K562 (cell line): ENCODE data around the gene SF3B1. TPM values are rescaled to one million over a fixed set of nuclear protein-coding genes. Genes with fewer than 3 reads are reported as not detected.

ENCODE experiments used
- ATAC-seq: fragments of 200-7000 bp; cut with Tn5 transposase; 3 replicates; pipeline ENCODE4 v1.9.1; 2020; ENCODE audit warnings: moderate library complexity
- BruUV-seq: library from RNA; stranded (reverse); fragments of 400-500 nt; replicated peaks from 2 replicates; lab custom pipeline; 2021; lab: Mats Ljungman, UMichigan
- CTCF ChIA-PET: fragments of 300-600 bp; formaldehyde crosslinking; extraction: SDS; loops from one replicate; lab custom pipeline; 2021; ENCODE audit warnings: low intra/inter-chr PET ratio; lab: Yijun Ruan, JAX
- POLR2A ChIA-PET: fragments of 300-600, 350-650 bp; sonication (Branson Sonifier 250); formaldehyde crosslinking; extraction: SDS; loops from one replicate; lab custom pipeline; 2021; ENCODE audit warnings: antibody characterized with exemption, inconsistent platforms; lab: Yijun Ruan, JAX
- DNase-seq, 4 experiments: peaks; one replicate each; pipeline versions ENCODE4 v3.0.0 to v3.0.0-alpha.2; 2011 to 2018; ENCODE audit warnings: low spot score in 3 of 4, mixed read lengths in 3 of 4; ENCODE audit errors: extremely low read depth in 1 of 4
- FAIRE-seq: peaks from 2 replicates; lab custom pipeline; 2011; peaks lifted over from hg19 to GRCh38; lab: Jason Lieb, UNC
- H2AFZ ChIP-seq: 2 replicates; pipeline ENCODE4 v1.6.0; 2011; ENCODE audit warnings: low read depth, low read length, control low read depth, inconsistent platforms
- H3K27ac ChIP-seq: fragments of 200-600 bp; 3 replicates; pipeline ENCODE4 v1.8.0; 2011; ENCODE audit warnings: low read depth, mild to moderate bottlenecking, control low read depth, inconsistent platforms, low read length, moderate library complexity, mixed read lengths; ENCODE audit errors: extremely low read depth
- H3K27me3 ChIP-seq, 2 experiments: fragments of 300-600 bp in 1 of 2; 2 replicates in 1 of 2; 3 replicates in 1 of 2; pipeline versions ENCODE4 v1.6.0 to v1.8.0; 2011; ENCODE audit warnings: inconsistent platforms in 2 of 2, low read length in 2 of 2, mild to moderate bottlenecking in 1 of 2, mixed read lengths in 1 of 2, moderate library complexity in 1 of 2; ENCODE audit not compliant: control insufficient read depth in 2 of 2, insufficient read depth in 2 of 2
- H3K36me3 ChIP-seq: fragments of 300-600 bp; 3 replicates; pipeline ENCODE4 v1.8.0; 2011; ENCODE audit warnings: mild to moderate bottlenecking, low read length, inconsistent platforms; ENCODE audit not compliant: control insufficient read depth, insufficient read depth
- H3K4me1 ChIP-seq, 2 experiments: fragments of 200-600 bp in 1 of 2; replicated peaks in 1 of 2; 2 replicates in 1 of 2; 3 replicates in 1 of 2; pipeline versions ENCODE4 v1.5.1 to v1.8.0; 2011; ENCODE audit warnings: inconsistent platforms in 2 of 2, low read length in 2 of 2, mild to moderate bottlenecking in 1 of 2, mixed read lengths in 1 of 2, moderate library complexity in 1 of 2; ENCODE audit not compliant: control insufficient read depth in 2 of 2, insufficient read depth in 2 of 2
- H3K4me2 ChIP-seq: 2 replicates; pipeline ENCODE4 v1.6.1; 2011; ENCODE audit warnings: low read length, control low read depth, inconsistent platforms, mixed read lengths; ENCODE audit not compliant: insufficient read depth
- H3K4me3 ChIP-seq: fragments of 200-600 bp; sonication (generic), shearing (Covaris generic); 2 replicates; pipeline ENCODE4 v1.5.1; 2016; ENCODE audit warnings: control low read depth, inconsistent platforms
- H3K79me2 ChIP-seq: fragments of 200-600 bp; 3 replicates; pipeline ENCODE4 v1.8.0; 2011; ENCODE audit warnings: low read length, inconsistent platforms; ENCODE audit not compliant: control insufficient read depth, insufficient read depth
- H3K9ac ChIP-seq, 2 experiments: 2 replicates each; pipeline versions ENCODE4 v1.6.0 to v1.6.1; 2011; ENCODE audit warnings: low read depth in 2 of 2, low read length in 2 of 2, control low read depth in 1 of 2, inconsistent platforms in 1 of 2, mild to moderate bottlenecking in 1 of 2, mixed read lengths in 1 of 2; ENCODE audit not compliant: insufficient read depth in 1 of 2
- H3K9me1 ChIP-seq: one replicate; pipeline ENCODE4 v1.6.0; 2011; ENCODE audit warnings: inconsistent platforms, mild to moderate bottlenecking, low read length, moderate library complexity; ENCODE audit not compliant: control insufficient read depth, insufficient read depth
- H3K9me3 ChIP-seq: replicated peaks from 2 replicates; pipeline ENCODE4 v1.5.1; 2011; ENCODE audit warnings: low read depth, low read length, inconsistent platforms; ENCODE audit not compliant: control insufficient read depth, insufficient read depth
- H4K20me1 ChIP-seq: replicated peaks from 2 replicates; pipeline ENCODE4 v1.6.1; 2011; ENCODE audit warnings: low read length, inconsistent platforms, mixed read lengths; ENCODE audit not compliant: control insufficient read depth, insufficient read depth
- THAP7 ChIP-seq: fragments of 250-450 bp; sonication (Bioruptor Pico); IDR thresholded peaks from 2 replicates; pipeline ENCODE4 v1.5.0; 2021
- THRA ChIP-seq: fragments of 450-650 bp; IDR thresholded peaks from 2 replicates; pipeline ENCODE4 v1.6.1; 2017; ENCODE audit warnings: mild to moderate bottlenecking, moderate library complexity
- ZBTB17 ChIP-seq: fragments of 450-650 bp; formaldehyde crosslinking; IDR thresholded peaks from 2 replicates; pipeline ENCODE4 v1.4.0; 2020; ENCODE audit warnings: mild to moderate bottlenecking
- ZNF23 ChIP-seq: fragments of 250-450 bp; sonication (Bioruptor Pico); IDR thresholded peaks from 2 replicates; pipeline ENCODE4 v1.4.0; 2020; ENCODE audit warnings: mild to moderate bottlenecking
- WGBS: fragments of 100-300 bp; shearing (Covaris generic); methylation state at CpG from one replicate; pipeline ENCODE4 v1.1.6; 2016; ENCODE audit warnings: low coverage, mixed read lengths; ENCODE audit not compliant: insufficient coverage; ENCODE audit errors: missing lambda C conversion rate; 5-methylcytosine and 5-hydroxymethylcytosine counted together
- in situ Hi-C: fragments of 300-500 bp; cut with MboI; formaldehyde crosslinking; loops from 4 replicates; pipeline ENCODE4 v1.15.0; 2018; ENCODE audit warnings: inconsistent platforms, mixed read lengths
- intact Hi-C: fragments of 100-400 bp; cut with micrococcal nuclease; formaldehyde crosslinking; loops from 2 replicates; pipeline ENCODE4 v1.14.2; 2022
- polyA plus RNA-seq, 8 experiments: library from polyadenylated mRNA; depleted of rRNA in 4 of 8; stranded (reverse) in 5 of 8; unstranded in 3 of 8; fragments of >200 nt; fragmentation: Nextera tagmentation in 2 of 8; fragmentation: Illumina TruSeq in 1 of 8; extraction: Ambion mirVana in 2 of 8; extraction: Trizol in 1 of 8; gene quantifications; 2 replicates each; pipeline versions ENCODE4 v1.2.1 to v1.2.3, GENCODE V29; 2011 to 2014; ENCODE audit warnings: inconsistent platforms in 1 of 8, missing spikeins in 1 of 8
- total RNA-seq, 7 experiments: library from RNA; depleted of rRNA in 6 of 7; stranded (reverse); fragments of >200 nt in 6 of 7; fragmentation: Illumina TruSeq in 2 of 7; extraction: Trizol in 2 of 7; gene quantifications; 2 replicates each; pipeline versions ENCODE4 v1.2.1 to v1.2.3, GENCODE V29; 2011 to 2021; ENCODE audit warnings: low replicate concordance in 1 of 7

Gene SF3B1
- total and polyA plus RNA-seq, 9 of the 15 experiments (the other 6 are each of a cell fraction or from before 2014, with no cell fraction given): 96.2 to 377 (median 177) TPM

GRCh38 chr2:197419438-197419837 is 15.4 kb downstream of the SF3B1 start (continued):
- TF ChIP-seq THAP7 (CRISPR knock-in tag): no peak
- TF ChIP-seq, all 486 proteins: peak for 0

- POLR2A ChIA-PET: interaction anchor here (0.6 to 1.4 kb wide), 2 partner anchors 13 to 19 kb away, joined by 3 read pairs; partner anchors contain the start of gene SF3B1
- peaks cover 22% of the 10 kb centered on the region for H3K79me2 ChIP-seq
- in situ Hi-C loops: no loop called here
Measured at GRCh38 chr2:197416268-197416667, 18.6 kb downstream of the SF3B1 start.

More at GRCh38 chr2:197416268-197416667, 18.6 kb downstream of the SF3B1 start:
- FAIRE-seq (no peak), DNase-seq (no peak), ATAC-seq (peak; percentile 31; the same call in 1 of the 3 replicates)
- no peak for TF ChIP-seq ZNF23
- TF ChIP-seq ZBTB17: no peak
- peak; percentile 19; the same call in 1 of the 2 replicates for TF ChIP-seq THRA
- BruUV-seq: no TSS peak
- Histone ChIP-seq H3K4me3 (no peak overlapping the region), H3K9me3 (no peaks in the 10 kb centered on the region), H3K27me3 (no peaks in the 10 kb centered on the region), H3K36me3 (peaks cover 85% of the 10 kb centered on the region), H4K20me1 (no peaks in the 10 kb centered on the region), H2AFZ (no peak overlapping the region), H3K4me1 (no peaks in the 10 kb centered on the region), H3K4me2 (no peak overlapping the region), H3K9me1 (no peaks in the 10 kb centered on the region), H3K27ac (no peak overlapping the region), H3K9ac (no peak overlapping the region)
- intact Hi-C loops: no loop called here
- CTCF ChIA-PET: no interaction called here
- 100% methylated on average over 1 of the region's 1 CpG for WGBS
